Urinary bladder (tissue), 4 donors: ENCODE data around the gene TMPRSS15. TPM values are rescaled to one million over a fixed set of nuclear protein-coding genes. Genes with fewer than 3 reads are reported as not detected.
"Not testable (repeated sequence)": the region's sequence is repeated elsewhere in the genome, so short reads cannot be mapped to it uniquely, and the experiment has no call there.

Experiments
- DNase-seq: peaks from one replicate; pipeline ENCODE4 v3.0.0-alpha.2; 2015; ENCODE audit errors: extremely low spot score
- H3K27ac ChIP-seq: one replicate; pipeline ENCODE4 v1.5.1; 2013; ENCODE audit warnings: low read depth, mild to moderate bottlenecking, moderate library complexity
- H3K36me3 ChIP-seq: one replicate; pipeline ENCODE4 v1.6.1; 2013; ENCODE audit warnings: mild to moderate bottlenecking, moderate library complexity; ENCODE audit not compliant: insufficient read depth
- H3K4me1 ChIP-seq: one replicate; pipeline ENCODE4 v1.6.1; 2013; ENCODE audit warnings: mild to moderate bottlenecking, moderate library complexity; ENCODE audit not compliant: insufficient read depth
- H3K4me3 ChIP-seq: one replicate; pipeline ENCODE4 v1.5.1; 2013; ENCODE audit warnings: low read depth, low read length
- WGBS: extraction: QIAGEN DNeasy Blood & Tissue Kit; methylation state at CpG from one replicate; pipeline ENCODE4 v1.1.7; 2013; 5-methylcytosine and 5-hydroxymethylcytosine counted together
- polyA plus RNA-seq: library from polyadenylated mRNA; stranded (reverse); fragments of 200-250 nt; gene quantifications from one replicate; pipeline ENCODE4 v1.2.3, GENCODE V29; 2013
- total RNA-seq: library from RNA; depleted of rRNA; stranded (reverse); fragments of >200 nt; gene quantifications from one replicate; pipeline ENCODE4 v1.2.3, GENCODE V29; 2014
- donor health status: healthy with polysubstance abuse.
- donor health status: healthy.

The TMPRSS15 gene
- total and polyA plus RNA-seq, 2 donors, result not detected

DNA sequence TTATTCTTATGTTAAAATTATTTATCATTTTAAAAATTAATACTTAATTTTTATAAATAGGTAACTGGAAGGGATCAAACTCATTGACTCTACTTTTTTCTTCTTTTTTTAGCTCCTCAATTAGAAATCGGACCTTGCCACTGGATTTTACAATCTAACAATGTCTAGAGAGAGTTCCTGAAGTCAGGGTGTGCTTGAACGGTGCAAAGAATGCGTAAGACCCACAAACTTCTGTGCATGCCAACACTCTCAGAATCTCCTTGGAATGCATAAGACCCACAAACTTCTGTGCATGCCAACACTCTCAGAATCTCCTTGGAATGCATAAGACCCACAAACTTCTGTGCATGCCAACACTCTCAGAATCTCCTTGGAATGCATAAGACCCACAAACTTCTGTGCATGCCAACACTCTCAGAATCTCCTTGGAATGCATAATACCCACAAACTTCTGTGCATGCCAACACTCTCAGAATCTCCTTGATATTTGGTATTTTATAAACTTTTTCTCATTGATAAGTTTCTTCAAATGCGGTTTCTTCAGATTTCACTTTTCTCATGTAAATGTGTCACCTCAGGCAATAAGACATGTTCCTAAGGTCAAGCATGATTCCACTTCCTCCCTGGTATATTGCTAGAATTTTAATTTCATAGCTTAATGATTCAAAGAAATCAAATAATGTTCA lies 20.5 kb downstream of the TMPRSS15 start:
- H3K4me3 ChIP-seq, H3K4me1 ChIP-seq, H3K27ac ChIP-seq, DNase-seq, H3K36me3 ChIP-seq: not testable (repeated sequence)
- 75% methylated on average over 4 of the region's 4 CpGs for WGBS

DNA sequence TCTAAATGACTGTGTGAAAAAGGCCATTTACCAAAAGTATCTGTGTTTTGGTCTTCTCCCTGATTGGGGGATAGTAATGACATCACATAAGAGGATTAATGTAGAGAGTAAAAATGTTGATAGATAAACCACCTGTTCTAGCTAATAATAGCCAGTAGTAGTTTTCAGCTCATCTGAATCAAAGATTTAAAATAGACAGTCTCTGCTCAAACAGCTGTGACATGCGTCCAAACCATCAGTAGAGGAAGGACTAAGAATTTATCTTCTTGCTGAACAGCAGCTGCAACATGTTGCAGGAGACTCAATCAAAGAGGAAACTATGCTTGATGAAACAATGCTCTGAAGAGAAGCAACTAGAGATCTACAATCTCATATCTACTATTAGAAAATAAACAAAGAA lies 21.4 kb downstream of the TMPRSS15 start:
- DNase-seq, result no peak
- H3K27ac ChIP-seq, result no peak overlapping the region
- no peak overlapping the region for H3K4me3 ChIP-seq
- no peaks in the 10 kb centered on the region for H3K36me3 ChIP-seq
- WGBS, result 0% methylated on average over 1 of the region's 1 CpG
- no peaks in the 10 kb centered on the region for H3K4me1 ChIP-seq

GRCh38 chr21:18373606-18374005 lies 30.0 kb downstream of the TMPRSS15 start:
- Histone ChIP-seq H3K36me3 (no peaks in the 10 kb centered on the region), H3K27ac (no peak overlapping the region), H3K4me1 (no peaks in the 10 kb centered on the region), H3K4me3 (no peak overlapping the region)
- DNase-seq, result no peak

GRCh38 chr21:18370301-18370700 lies 33.3 kb downstream of the TMPRSS15 start:
- Histone ChIP-seq H3K4me1 (no peaks in the 10 kb centered on the region), H3K36me3 (no peaks in the 10 kb centered on the region), H3K27ac (no peak overlapping the region), H3K4me3 (no peak overlapping the region)
- no peak for DNase-seq
- 73% methylated on average over 1 of the region's 1 CpG for WGBS

GRCh38 chr21:18369115-18369514 lies 34.5 kb downstream of the TMPRSS15 start:
- H3K4me3 ChIP-seq, result no peak overlapping the region
- DNase-seq, result no peak
- no peaks in the 10 kb centered on the region for H3K36me3 ChIP-seq
- no peaks in the 10 kb centered on the region for H3K4me1 ChIP-seq
- H3K27ac ChIP-seq, result no peak overlapping the region
- WGBS, result 31% methylated on average over 4 of the region's 4 CpGs

GRCh38 chr21:18368205-18368604 lies 35.4 kb downstream of the TMPRSS15 start:
- DNase-seq, result no peak
- Histone ChIP-seq H3K4me3 (no peak overlapping the region), H3K4me1 (no peaks in the 10 kb centered on the region), H3K36me3 (no peaks in the 10 kb centered on the region), H3K27ac (no peak overlapping the region)
- WGBS, result 70% methylated on average over 6 of the region's 6 CpGs

GRCh38 chr21:18356801-18357200 lies 46.8 kb downstream of the TMPRSS15 start:
- DNase-seq, result no peak
- no peaks in the 10 kb centered on the region for H3K36me3 ChIP-seq
- H3K27ac ChIP-seq, result no peak overlapping the region
- no peak overlapping the region for H3K4me3 ChIP-seq
- H3K4me1 ChIP-seq, result no peaks in the 10 kb centered on the region
- 82% methylated on average over 2 of the region's 2 CpGs for WGBS

DNA sequence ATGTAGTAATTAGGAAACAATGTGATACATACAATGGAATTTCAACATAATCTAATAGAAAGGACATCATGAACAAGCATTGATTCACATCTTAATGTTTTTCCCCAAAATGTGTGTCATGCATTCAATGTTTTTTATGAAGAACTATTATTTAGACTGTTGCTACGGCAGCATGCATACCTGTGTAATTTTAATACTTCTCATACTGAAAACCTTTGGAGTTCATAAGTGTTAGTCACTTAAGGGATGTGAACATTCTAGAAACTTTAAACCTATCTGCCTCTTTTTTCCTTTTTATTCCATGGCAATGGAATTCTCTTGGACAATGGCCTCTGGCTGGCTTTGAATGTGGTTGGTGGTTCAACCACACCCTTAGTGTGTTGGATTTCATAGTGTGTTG lies 48.6 kb downstream of the TMPRSS15 start:
- no peaks in the 10 kb centered on the region for H3K36me3 ChIP-seq
- 92% methylated on average over 1 of the region's 1 CpG for WGBS

GRCh38 chr21:18350216-18350615 lies 53.4 kb downstream of the TMPRSS15 start:
- no peaks in the 10 kb centered on the region for H3K36me3 ChIP-seq
- WGBS, result 45% methylated on average over 2 of the region's 2 CpGs
- no peak overlapping the region for H3K4me3 ChIP-seq
- no peak overlapping the region for H3K27ac ChIP-seq
- no peaks in the 10 kb centered on the region for H3K4me1 ChIP-seq
- no peak for DNase-seq

More for the DNA sequence above, 48.6 kb downstream of the TMPRSS15 start:
- no peak overlapping the region for H3K27ac ChIP-seq
- H3K4me3 ChIP-seq, result no peak overlapping the region
- H3K4me1 ChIP-seq, result no peaks in the 10 kb centered on the region
- DNase-seq, result no peak

DNA sequence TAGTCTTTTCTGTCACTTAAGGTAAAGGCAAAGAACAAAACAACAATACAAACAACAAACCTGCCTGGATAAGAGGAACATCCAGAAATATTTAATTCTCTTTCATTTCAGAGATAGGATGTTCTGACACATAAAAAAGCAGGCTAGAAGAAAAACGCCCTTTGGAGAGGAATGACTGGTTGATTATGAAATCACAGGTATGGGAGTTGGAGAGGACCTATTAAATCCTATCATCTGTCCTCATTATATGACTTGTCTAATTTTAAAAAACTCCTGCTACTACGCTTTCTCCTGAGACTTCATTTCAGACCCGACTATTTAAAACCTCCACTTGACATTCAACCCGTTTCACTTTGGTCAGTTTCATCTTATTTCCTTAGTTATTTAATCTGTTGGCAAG lies 54.1 kb downstream of the TMPRSS15 start:
- DNase-seq, result no peak
- 76% methylated on average over 4 of the region's 4 CpGs for WGBS
- no peaks in the 10 kb centered on the region for H3K4me1 ChIP-seq
- H3K36me3 ChIP-seq, result no peaks in the 10 kb centered on the region
- no peak overlapping the region for H3K27ac ChIP-seq
- no peak overlapping the region for H3K4me3 ChIP-seq

GRCh38 chr21:18340387-18340942 lies 63.1 kb downstream of the TMPRSS15 start:
- Histone ChIP-seq H3K4me1 (no peaks in the 10 kb centered on the region), H3K27ac (no peak overlapping the region), H3K4me3 (no peak overlapping the region), H3K36me3 (no peaks in the 10 kb centered on the region)
- 87% methylated on average over 4 of the region's 4 CpGs for WGBS
- no peak for DNase-seq

DNA sequence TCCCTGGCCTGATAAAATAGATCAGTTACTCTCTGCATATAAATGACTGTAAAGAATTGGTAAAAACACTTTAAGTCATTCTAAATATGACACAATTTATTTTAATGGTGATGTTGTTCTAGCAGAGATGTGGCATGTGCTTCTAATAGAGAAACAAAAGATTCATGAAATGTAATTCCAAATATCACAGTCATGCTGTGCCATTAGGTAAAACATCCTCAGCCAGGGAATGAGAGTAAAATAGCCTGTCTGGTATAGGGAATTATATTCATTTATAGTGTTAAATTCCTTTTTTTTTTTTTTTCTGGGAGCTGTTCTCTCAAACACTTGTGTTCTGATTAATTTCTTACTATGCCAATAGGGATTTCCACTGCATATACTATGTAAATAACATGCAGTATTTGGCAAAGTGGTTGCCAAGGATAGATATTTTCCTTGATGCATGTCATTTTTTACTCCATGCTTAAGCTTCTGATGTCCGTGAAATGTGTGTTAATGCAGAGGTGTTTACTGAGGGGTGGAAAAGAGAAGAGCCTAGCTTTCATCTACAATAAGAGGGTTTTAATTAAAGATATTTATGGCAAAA lies 67.8 kb downstream of the TMPRSS15 start:
- Histone ChIP-seq H3K36me3 (no peaks in the 10 kb centered on the region), H3K27ac (no peak overlapping the region), H3K4me3 (no peak overlapping the region), H3K4me1 (no peaks in the 10 kb centered on the region)
- DNase-seq, result no peak
- 68% methylated on average over 1 of the region's 1 CpG for whole genome bisulfite sequencing

DNA sequence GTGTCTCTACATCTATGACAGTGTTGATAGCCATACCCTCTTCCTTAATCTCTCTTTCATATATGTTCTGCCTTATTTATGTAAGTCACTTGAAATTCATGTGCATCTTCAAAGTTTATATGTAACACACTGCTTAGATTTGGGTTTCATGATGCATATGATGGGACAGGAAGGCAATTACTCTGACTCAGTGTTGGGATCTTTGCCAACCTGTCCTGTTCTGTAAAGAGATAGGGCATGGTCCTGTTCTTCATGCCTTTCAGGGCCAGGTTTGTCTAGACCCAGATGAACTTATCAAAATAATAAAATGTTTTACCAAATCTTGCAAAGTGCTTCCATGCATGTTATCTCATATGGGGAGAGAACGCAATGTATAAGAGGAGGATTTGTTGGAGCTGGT lies 69.5 kb downstream of the TMPRSS15 start:
- Histone ChIP-seq H3K27ac (no peak overlapping the region), H3K36me3 (no peaks in the 10 kb centered on the region), H3K4me1 (no peaks in the 10 kb centered on the region), H3K4me3 (no peak overlapping the region)
- 74% methylated on average over 1 of the region's 1 CpG for WGBS
- no peak for DNase-seq

- no peak for DNase-seq
- H3K36me3 ChIP-seq, result no peaks in the 10 kb centered on the region
- no peak overlapping the region for H3K27ac ChIP-seq
- 47% methylated on average over 3 of the region's 3 CpGs for WGBS
- H3K4me3 ChIP-seq, result no peak overlapping the region
- no peaks in the 10 kb centered on the region for H3K4me1 ChIP-seq
Observed at GRCh38 chr21:18318156-18318555, 85.4 kb downstream of the TMPRSS15 start.
